BLaER1 (cell line): Measurements from ENCODE around the gene DEFB123.
"Not testable (repeated sequence)": the region's sequence is repeated elsewhere in the genome, so short reads cannot be mapped to it uniquely, and the experiment has no call there.

ENCODE experiments used
- H3K27ac ChIP-seq: shearing (Covaris generic); formaldehyde crosslinking; 2 replicates; pipeline ENCODE4 v1.8.1; 2022
- H3K27me3 ChIP-seq: shearing (Covaris generic); formaldehyde crosslinking; 2 replicates; pipeline ENCODE4 v1.8.1; 2022
- H3K36me3 ChIP-seq: shearing (Covaris generic); formaldehyde crosslinking; 2 replicates; pipeline ENCODE4 v1.8.1; 2022
- H3K4me1 ChIP-seq: shearing (Covaris generic); formaldehyde crosslinking; 2 replicates; pipeline ENCODE4 v1.8.1; 2022
- H3K4me2 ChIP-seq: shearing (Covaris generic); formaldehyde crosslinking; 2 replicates; pipeline ENCODE4 v1.8.1; 2022
- H3K4me3 ChIP-seq: shearing (Covaris generic); formaldehyde crosslinking; 2 replicates; pipeline ENCODE4 v1.8.1; 2022
- H3K9ac ChIP-seq: shearing (Covaris generic); formaldehyde crosslinking; 2 replicates; pipeline ENCODE4 v1.8.1; 2022
- H3K9me3 ChIP-seq: shearing (Covaris generic); formaldehyde crosslinking; 2 replicates; pipeline ENCODE4 v1.8.1; 2022
- H4K20me1 ChIP-seq: shearing (Covaris generic); formaldehyde crosslinking; 2 replicates; pipeline ENCODE4 v1.8.1; 2022
- Cebpa-rat ChIP-seq: shearing (Covaris generic); IDR thresholded peaks from 2 replicates; pipeline ENCODE4 v1.8.1; 2022

Gene DEFB123

DNA sequence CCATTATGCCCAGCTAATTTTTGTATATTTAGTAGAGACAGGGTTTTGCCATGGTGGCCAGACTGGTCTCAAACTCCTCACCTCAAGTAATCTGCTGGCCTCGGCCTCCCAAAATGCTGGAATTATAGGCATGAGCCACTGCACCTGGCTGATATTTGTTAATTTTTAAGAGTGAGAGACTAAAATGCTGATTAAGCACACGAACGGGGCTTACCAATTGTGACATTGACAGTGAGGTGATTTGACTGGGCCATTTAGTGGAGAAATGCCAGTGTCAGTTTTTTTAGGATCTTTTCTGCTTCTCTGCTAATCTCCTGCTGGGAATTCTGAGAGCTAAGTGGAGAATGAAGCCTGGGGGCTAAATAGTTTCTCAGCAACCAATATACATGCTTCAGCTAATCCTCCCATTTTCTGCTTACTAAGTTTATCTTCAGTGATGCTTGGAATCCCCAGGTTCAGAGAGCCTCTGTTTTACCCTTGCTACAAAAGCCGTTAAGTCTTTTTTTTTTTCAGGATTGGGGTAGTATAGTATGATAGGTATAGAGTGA, 9.8 kb upstream of the DEFB123 start:
- Histone ChIP-seq H3K27ac (no peak overlapping the region), H3K9me3 (peaks cover 4% of the 10 kb centered on the region; the same call in 1 of the 2 replicates), H3K27me3 (no peaks in the 10 kb centered on the region), H3K36me3 (no peaks in the 10 kb centered on the region), H3K4me1 (no peaks in the 10 kb centered on the region), H3K4me2 (no peak overlapping the region), H3K4me3 (no peak overlapping the region), H3K9ac (no peak overlapping the region), H4K20me1 (no peaks in the 10 kb centered on the region)
- no peak for TF ChIP-seq Cebpa-rat

GRCh38 chr20:31446084-31446819, 5.8 kb downstream of the DEFB123 start:
- no peak overlapping the region for H3K27ac ChIP-seq
- H3K27me3 ChIP-seq, result no peaks in the 10 kb centered on the region
- H3K4me3 ChIP-seq, result no peak overlapping the region
- H3K9ac ChIP-seq, result no peak overlapping the region
- no peak for TF ChIP-seq Cebpa-rat
- no peaks in the 10 kb centered on the region for H4K20me1 ChIP-seq
- H3K4me2 ChIP-seq, result no peak overlapping the region
- H3K36me3 ChIP-seq, result no peaks in the 10 kb centered on the region
- H3K4me1 ChIP-seq, result no peaks in the 10 kb centered on the region
- peaks cover 14% of the 10 kb centered on the region for H3K9me3 ChIP-seq

DNA sequence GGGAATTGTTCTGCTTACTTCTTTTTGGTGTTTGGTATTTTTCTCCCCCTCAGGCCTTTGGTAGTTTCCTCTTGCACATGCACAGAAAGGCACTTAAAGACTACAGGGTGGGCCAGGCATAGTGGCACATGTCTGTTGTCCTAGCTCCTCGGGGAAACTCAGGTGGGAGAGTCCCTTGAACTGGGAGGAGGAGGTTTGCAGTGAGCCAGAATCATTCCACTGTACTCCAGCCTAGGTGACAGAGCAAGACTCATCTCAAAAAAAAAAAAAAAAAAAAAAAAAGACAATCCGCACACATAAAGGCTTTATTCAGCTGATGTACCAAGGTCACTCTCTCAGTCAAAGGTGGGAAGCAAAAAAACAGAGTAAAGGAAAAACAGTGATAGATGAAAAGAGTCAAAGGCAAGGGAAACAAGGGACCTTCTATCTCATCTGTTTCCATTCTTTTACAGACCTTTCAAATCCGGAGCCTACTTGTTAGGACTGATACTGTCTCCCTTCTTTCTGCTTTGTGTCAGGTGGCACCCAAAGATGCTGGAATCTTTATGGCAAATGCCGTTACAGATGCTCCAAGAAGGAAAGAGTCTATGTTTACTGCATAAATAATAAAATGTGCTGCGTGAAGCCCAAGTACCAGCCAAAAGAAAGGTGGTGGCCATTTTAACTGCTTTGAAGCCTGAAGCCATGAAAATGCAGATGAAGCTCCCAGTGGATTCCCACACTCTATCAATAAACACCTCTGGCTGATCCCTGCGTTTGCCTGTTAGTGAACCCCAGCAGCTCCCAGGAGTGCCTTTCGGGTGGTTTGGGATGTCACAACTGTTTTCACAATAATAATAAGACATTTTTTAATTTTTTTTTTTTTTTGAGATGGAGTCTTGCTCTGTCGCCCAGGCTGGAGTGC, 9.3 kb downstream of the DEFB123 start:
- H3K4me2 ChIP-seq, result no peak overlapping the region
- TF ChIP-seq Cebpa-rat, result no peak
- peaks cover 8% of the 10 kb centered on the region for H3K4me1 ChIP-seq
- peaks cover 14% of the 10 kb centered on the region for H3K9me3 ChIP-seq
- no peak overlapping the region for H3K4me3 ChIP-seq
- no peak overlapping the region for H3K9ac ChIP-seq
- H3K36me3 ChIP-seq, result no peaks in the 10 kb centered on the region
- no peaks in the 10 kb centered on the region for H4K20me1 ChIP-seq
- H3K27ac ChIP-seq, result no peak overlapping the region
- H3K27me3 ChIP-seq, result no peaks in the 10 kb centered on the region

- H3K36me3 ChIP-seq, result no peaks in the 10 kb centered on the region
- peaks cover 14% of the 10 kb centered on the region for H3K9me3 ChIP-seq
- TF ChIP-seq Cebpa-rat, result no peak
These were observed 12.1 kb downstream of the DEFB123 start for GRCh38 chr20:31452575-31452974.

DNA sequence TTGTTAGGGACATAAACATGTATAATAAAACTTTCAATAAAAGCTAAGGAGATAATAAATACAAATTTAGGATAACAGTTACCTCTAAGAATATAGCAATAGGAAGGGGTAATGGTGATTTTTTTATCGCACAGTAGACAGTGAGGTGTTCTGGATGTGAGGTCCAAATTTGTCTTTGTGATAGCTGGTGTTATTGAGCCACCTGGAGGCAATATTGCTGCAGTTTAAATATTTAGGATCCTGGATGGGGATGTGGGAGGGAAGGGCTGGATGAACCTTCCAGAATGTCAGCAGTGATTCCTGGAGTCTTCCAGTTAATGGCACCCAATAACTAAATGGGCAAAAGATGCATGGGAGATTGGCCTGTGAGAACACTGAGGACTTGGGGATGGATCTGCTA, 13.9 kb downstream of the DEFB123 start:
- Histone ChIP-seq H3K4me1 (peaks cover 8% of the 10 kb centered on the region), H3K4me2 (no peak overlapping the region), H3K27me3 (no peaks in the 10 kb centered on the region), H3K36me3 (no peaks in the 10 kb centered on the region), H3K9me3 (peaks cover 4% of the 10 kb centered on the region), H3K27ac (no peak overlapping the region), H3K4me3 (no peak overlapping the region), H3K9ac (no peak overlapping the region), H4K20me1 (no peaks in the 10 kb centered on the region)
- TF ChIP-seq Cebpa-rat, result no peak

More at GRCh38 chr20:31452575-31452974, 12.1 kb downstream of the DEFB123 start:
- H3K27me3 ChIP-seq, result no peaks in the 10 kb centered on the region
- H3K4me1 ChIP-seq, result peaks cover 8% of the 10 kb centered on the region
- H3K4me2 ChIP-seq, result no peak overlapping the region
- H3K9ac ChIP-seq, result no peak overlapping the region
- no peak overlapping the region for H3K27ac ChIP-seq
- no peaks in the 10 kb centered on the region for H4K20me1 ChIP-seq
- no peak overlapping the region for H3K4me3 ChIP-seq

DNA sequence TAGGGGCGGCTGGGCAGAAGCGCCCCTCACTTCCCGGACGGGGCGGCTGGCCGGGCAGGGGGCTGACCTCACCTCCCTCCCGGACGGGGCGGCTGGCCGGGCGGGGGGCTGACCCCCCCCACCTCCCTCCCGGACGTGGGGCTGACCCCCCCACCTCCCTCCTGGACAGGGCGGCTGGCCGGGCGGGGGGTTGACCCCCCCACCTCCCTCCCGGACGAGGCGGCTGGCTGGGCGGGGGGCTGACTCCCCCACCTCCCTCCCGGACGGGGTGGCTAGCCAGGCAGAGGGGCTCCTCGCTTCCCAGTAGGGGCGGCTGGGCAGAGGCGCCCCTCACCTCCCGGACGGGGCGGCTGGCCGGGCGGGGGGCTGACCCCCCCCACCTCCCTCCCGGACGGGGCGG, 30.5 kb downstream of the DEFB123 start:
- H3K9ac ChIP-seq, H3K4me2 ChIP-seq, H3K4me3 ChIP-seq, H3K27ac ChIP-seq, H3K36me3 ChIP-seq, H3K4me1 ChIP-seq, H4K20me1 ChIP-seq: not testable (repeated sequence)
- Histone ChIP-seq H3K27me3 (peaks cover 30% of the 10 kb centered on the region), H3K9me3 (peaks cover 22% of the 10 kb centered on the region)

DNA sequence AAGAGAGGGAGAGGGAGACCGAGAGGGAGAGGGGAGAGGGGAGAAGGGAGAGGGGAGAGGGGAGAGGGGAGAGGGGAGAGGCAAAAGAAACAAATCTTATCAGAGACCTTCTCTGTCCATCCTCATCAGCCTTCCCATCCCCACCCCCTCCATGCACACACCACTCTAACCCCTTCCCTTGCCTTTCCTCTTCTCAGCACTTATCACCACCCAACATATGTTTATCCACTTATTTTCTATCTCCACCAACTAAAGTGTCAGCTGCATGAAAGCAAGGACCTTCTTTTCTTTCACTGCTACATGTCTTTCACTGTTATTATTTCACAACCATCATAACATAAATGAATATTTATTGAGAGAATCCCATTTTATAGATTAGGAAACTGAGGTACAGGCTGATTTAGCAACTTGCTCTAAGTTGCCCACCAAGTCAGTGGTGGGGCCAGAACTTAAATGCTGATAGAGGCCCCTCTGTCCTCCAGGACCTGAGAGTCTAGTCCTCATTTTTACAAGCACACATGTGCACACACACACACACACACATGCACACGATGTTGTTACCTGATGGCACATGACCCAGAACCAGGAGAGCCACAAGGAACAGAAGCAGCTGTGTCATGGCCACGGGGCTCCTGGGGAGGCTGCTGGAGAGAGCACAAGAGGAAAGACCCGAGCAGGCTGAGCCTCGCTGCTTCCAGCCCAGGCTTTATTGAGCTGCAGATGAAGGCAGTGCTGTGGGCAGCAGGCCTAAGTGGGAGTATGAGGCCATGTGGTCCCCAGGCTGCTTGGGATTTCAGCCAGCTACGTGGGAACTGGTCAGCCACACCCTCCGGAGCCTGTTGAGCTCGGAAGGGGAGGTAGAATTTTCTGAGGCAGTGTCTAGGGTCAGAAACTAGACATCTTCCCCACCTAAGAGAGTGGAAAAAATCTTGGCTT, 32.2 kb downstream of the DEFB123 start:
- no peak for TF ChIP-seq Cebpa-rat
- H3K9me3 ChIP-seq, result peaks cover 29% of the 10 kb centered on the region
- H3K4me3 ChIP-seq, result no peak overlapping the region
- no peak overlapping the region for H3K4me2 ChIP-seq
- H3K27ac ChIP-seq, result no peak overlapping the region
- H4K20me1 ChIP-seq, result no peaks in the 10 kb centered on the region
- H3K4me1 ChIP-seq, result no peaks in the 10 kb centered on the region
- H3K27me3 ChIP-seq, result peaks cover 47% of the 10 kb centered on the region
- H3K36me3 ChIP-seq, result no peaks in the 10 kb centered on the region
- H3K9ac ChIP-seq, result no peak overlapping the region

DNA sequence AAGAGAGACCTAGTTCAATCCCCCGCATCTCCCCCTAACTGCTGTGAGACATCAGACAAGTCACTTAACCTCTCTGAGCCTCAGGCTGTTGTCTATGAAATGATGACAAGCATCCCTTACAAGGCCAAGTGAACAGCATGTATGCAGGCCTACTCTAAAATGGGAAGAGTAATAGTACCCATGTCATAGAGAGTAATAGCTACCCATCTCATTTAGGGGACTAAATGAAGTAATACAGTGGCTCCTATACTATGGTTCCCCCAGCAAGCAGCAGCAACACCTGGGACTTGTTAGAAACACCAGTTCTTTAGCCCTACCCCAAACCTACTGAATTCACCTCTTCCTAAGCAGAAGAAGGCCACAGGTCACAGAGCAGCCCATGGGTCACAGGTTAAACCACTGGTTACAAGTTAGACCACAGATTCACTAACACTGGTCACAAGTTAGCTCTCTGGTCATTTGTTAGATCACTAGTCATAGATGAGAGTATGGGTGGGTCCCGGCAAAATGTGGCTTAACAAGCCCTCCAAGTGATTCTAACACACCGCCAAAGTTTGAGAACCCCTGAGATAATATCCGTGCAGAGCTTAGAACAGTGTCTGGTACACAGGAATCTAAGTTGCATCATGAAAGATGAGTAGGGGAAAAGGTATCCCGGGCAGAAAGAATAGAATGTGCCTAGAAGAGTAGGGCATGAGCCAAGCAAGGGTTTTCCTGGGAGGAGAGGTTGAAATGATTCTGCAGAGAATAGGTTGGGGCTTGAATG, 33.1 kb downstream of the DEFB123 start:
- Histone ChIP-seq H3K27me3 (peaks cover 47% of the 10 kb centered on the region), H3K9me3 (peaks cover 29% of the 10 kb centered on the region), H3K4me2 (no peak overlapping the region), H3K36me3 (no peaks in the 10 kb centered on the region), H3K4me1 (no peaks in the 10 kb centered on the region), H3K27ac (no peak overlapping the region), H4K20me1 (no peaks in the 10 kb centered on the region), H3K9ac (no peak overlapping the region), H3K4me3 (no peak overlapping the region)
- no peak for TF ChIP-seq Cebpa-rat

GRCh38 chr20:31474097-31474436, 33.6 kb downstream of the DEFB123 start:
- Histone ChIP-seq H3K27ac (no peak overlapping the region), H3K4me2 (no peak overlapping the region), H3K9me3 (peaks cover 29% of the 10 kb centered on the region), H3K4me1 (no peaks in the 10 kb centered on the region), H3K9ac (no peak overlapping the region), H3K4me3 (no peak overlapping the region), H4K20me1 (no peaks in the 10 kb centered on the region), H3K36me3 (no peaks in the 10 kb centered on the region), H3K27me3 (peaks cover 47% of the 10 kb centered on the region)
- TF ChIP-seq Cebpa-rat, result no peak
